Thyroid gland (tissue), 4 donors: ENCODE data around the gene ADARB2.

Experiments used
- POLR2A ChIP-seq, 2 donors: fragments of 450-650 bp; IDR thresholded peaks; one replicate each; pipeline ENCODE4 v1.6.1; 2017; ENCODE audit warnings: antibody characterized with exemption in 2 of 2, mild to moderate bottlenecking in 2 of 2, moderate library complexity in 1 of 2
- TF ChIP-seq, protein P1 (sequence below), 6 experiments: fragments of 200-600 bp in 3 of 6; fragments of 450-650 bp in 3 of 6; sonication (generic) in 3 of 6; IDR thresholded peaks; one replicate each; pipeline ENCODE4 v1.5.1; 2016 to 2019; ENCODE audit warnings: antibody characterized with exemption in 6 of 6, mild to moderate bottlenecking in 2 of 6, inconsistent platforms in 1 of 6, moderate library complexity in 1 of 6

DNA sequence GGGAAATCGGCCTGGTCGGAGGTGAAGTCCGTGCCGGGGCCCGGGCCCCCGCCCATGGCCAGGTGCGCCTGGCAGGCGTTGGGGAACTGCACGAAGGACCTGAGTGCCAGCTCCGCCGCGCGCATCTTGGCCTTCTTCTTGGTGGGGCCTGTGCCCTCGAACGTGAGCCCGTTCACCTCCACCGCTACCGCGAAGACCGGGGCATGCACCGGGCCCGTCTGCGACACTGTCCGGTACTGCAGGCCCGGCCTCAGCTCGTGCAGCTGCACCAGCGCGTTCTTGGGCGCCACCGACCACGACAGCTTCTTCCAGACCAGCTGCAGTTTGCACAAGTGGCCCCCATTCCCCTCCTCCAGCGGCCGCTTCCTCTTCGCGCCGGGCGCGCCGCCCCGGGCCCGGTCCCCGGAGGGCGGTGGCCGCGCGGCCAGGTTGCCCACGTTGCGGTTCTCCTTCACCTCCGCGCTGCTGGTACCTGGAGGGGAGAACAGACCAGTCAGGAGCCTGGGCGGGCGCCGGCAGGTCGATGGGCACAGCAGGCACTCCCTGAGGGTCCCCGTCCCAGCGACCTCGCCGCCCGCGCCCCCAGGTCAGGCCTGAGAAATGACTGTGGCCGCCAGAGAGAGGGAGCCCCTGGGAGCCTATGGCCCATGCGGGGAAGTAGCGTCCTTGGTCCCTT is 373.7 kb downstream of the ADARB2 start:
- TF ChIP-seq, protein P1, sequence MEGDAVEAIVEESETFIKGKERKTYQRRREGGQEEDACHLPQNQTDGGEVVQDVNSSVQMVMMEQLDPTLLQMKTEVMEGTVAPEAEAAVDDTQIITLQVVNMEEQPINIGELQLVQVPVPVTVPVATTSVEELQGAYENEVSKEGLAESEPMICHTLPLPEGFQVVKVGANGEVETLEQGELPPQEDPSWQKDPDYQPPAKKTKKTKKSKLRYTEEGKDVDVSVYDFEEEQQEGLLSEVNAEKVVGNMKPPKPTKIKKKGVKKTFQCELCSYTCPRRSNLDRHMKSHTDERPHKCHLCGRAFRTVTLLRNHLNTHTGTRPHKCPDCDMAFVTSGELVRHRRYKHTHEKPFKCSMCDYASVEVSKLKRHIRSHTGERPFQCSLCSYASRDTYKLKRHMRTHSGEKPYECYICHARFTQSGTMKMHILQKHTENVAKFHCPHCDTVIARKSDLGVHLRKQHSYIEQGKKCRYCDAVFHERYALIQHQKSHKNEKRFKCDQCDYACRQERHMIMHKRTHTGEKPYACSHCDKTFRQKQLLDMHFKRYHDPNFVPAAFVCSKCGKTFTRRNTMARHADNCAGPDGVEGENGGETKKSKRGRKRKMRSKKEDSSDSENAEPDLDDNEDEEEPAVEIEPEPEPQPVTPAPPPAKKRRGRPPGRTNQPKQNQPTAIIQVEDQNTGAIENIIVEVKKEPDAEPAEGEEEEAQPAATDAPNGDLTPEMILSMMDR (IDR thresholded peaks at IDR 0.05), result no peak
- TF ChIP-seq POLR2A (IDR thresholded peaks at IDR 0.05), result no peak
